Ureter (tissue), 1 donor: ENCODE data around the gene MYO1E. TPM values are rescaled to one million over a fixed set of nuclear protein-coding genes. Genes with fewer than 3 reads are reported as not detected.
"Not testable (repeated sequence)": the region's sequence is repeated elsewhere in the genome, so short reads cannot be mapped to it uniquely, and the experiment has no call there.

ENCODE experiments used
- DNase-seq: peaks from one replicate; pipeline ENCODE4 v3.0.0-alpha.2; 2020; ENCODE audit warnings: low spot score
- total RNA-seq: library from RNA; stranded (reverse); gene quantifications from one replicate; pipeline ENCODE4 v1.2.4, GENCODE V29; 2023
- donor health status: DM: yes; HTN: yes; CAD: no.

Gene MYO1E
- total RNA-seq, 1 donor from 2014 or later: 121 TPM

DNA sequence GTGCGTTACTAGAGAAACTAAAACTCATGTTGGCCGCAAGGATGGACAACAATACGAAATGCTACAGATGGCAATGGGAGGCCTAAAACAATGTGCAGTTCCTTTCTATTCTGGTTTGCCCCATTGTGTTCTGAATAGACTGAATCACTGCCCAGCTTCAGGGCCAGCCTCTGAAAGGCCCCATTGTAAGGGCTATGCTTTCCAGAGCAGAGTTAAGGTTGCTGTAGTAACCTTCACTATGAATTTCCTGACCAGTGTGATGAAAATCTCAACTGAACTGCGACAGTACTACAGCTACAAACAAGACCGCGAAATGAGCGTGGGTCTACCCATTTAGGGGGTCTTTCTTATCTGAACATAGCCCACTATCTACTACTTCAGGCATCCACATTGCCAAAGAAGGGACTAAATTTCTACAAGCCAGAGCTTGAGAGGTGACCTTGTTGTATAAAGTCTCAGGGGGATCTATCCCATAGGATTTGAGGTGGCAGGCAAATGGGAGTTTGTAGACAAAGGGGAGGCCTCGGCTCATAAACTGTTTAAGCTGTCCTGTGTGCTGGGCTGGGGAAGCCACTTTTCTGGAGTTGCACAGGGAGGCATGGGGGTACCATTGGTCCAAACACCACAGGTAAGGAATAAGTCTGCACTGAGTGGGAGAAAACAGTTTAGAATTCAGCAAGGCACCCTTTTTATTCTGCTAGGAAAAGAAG is 80.1 kb downstream of the MYO1E start:
- no peak for DNase-seq

DNA sequence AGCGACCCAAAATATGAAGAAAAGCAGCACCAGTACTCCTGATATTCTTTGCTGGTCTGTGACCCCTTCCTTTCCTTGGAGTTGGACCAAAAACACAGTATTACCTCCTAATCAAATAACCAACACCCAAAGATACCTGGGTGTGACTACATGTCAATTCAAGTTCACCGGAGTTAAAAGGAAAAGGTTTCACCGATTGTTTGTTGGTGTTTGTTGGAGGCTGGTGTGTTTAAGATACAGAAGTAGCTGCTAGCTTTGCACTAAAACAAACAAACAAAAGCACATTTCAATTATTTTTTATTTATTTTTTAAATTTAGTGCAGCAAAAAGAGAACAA is 81.5 kb downstream of the MYO1E start:
- no peak for DNase-seq

DNA sequence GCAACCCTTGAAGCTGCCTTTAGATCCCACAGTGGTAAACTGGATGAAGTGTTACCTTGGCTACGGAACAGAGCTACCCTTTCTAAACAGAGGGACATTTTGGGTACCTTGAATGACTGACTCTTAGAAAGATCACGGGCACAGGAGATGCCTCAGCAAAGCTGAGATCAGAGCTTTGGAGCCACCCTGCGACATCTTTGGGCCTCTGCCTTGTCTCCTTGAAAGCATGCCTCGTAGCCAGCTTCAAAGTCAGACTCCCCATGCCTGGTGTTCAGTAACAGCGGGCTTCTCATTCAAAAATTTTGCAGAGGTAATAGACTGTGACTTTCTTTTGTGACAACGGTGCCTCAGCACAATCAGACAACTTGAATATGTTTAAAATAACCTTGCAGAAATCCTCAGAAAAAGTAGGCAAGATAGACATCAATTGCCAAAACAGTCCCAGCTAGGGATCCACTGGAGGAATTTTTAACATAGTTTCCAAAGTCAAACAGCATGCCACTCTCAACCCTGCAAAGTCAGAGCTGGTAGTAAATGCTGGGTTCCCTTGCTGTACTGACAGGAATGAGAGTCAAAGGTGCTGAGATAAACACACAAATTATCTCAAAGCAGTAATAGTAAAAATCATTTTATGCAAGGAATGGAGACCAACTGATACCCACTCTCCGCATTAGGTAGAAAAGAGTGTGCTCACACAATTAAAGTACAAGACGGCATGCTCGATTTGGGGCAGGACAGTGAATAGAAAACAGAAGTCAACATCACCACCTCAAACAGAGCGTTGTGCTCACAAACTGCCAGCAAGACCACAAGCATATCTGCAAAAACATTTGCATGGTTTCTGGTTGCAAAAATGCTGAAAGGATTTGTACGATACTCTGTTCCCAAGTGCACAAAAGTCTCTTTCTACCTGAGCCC is 82.1 kb downstream of the MYO1E start:
- DNase-seq: no peak

DNA sequence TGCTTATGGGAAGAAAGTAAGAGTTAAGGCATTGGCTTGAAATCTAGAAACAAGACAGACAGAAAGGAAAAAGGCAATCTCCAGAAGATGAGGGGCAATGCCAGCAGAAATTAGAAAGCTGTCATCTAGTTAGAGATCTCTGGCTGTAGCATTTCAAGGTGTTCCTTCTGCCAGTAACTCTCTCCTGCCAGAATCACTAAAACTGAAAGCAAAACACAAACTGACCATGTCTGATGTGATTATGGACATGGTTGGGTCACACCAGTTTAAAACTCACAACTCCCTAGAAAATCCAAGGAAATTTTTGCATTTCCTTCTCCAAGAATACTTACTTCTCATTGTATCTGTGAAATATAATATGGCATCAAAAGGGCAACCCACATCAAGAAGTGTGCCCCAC is 83.1 kb downstream of the MYO1E start:
- DNase-seq: no peak

DNA sequence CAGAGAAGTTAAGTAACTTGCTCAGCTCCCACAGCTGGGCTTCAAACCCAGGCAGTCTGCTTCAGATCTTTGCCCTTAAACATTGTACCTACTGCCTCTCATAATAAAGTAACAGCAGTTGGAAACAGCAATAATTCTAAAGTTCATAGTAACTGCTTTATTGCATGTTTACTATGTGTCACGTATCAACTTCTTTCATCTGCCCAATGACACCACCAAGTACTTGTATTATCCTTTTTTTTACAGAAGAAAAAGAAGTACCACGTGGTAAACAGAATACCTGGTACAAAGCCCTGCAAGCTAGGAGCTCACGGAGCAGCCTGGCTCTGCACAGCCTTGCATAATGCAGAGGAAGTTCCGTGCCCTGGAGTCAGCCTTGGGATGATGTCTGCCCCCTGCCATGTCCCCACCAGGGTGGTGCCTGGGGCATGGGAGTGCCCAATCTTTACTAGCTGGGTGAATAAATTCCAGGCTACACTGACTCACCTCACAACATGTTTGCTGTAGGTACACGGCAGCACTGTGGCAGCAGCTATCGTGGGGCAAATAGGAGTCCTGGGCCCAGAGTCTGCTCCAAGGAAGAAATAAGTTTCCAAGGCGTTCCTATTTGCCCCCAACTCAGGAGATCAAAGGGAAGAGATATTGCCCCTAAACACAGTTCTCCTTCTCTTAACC is 88.8 kb downstream of the MYO1E start:
- DNase-seq: peak; percentile 72

DNA sequence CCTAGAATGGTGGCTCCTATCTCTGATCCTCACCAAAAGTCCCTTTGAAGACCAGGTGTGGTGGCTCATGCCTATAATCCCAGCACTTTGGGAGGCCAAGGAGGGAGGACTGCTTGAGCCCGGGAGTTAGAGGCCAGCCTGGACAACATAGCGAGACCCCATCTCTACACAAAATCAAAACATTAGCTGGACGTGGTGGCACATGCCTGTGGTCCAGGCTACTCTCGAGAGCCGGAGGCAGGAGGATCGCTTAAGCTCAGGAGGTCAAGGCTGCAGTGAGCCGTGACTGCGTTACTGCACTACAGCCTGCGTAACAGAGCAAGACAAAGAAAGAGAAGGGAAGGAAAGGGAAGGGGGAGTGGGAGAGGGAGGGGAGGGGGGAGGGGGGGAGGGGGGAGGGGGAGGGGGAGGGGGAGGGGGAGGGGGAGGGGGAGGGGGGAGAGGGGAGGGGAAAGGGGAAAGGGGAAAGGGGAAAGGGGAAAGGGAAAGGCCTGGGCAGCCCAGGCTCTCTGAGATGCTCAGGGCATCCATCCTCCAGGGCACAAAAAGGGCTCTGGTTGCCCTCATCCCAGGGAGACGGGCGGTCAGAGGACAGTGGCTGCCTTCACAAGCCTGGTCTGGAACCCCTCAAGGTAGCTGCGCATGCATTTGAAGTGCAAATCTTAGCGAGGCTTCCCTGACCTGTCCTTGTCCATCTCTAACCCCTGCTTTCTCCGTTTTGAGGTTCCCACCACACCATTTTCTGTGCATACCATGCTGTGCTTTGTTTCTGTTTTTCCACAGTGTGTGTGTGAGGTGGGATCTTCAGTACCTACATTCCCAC is 89.9 kb downstream of the MYO1E start:
- no peak for DNase-seq

DNA sequence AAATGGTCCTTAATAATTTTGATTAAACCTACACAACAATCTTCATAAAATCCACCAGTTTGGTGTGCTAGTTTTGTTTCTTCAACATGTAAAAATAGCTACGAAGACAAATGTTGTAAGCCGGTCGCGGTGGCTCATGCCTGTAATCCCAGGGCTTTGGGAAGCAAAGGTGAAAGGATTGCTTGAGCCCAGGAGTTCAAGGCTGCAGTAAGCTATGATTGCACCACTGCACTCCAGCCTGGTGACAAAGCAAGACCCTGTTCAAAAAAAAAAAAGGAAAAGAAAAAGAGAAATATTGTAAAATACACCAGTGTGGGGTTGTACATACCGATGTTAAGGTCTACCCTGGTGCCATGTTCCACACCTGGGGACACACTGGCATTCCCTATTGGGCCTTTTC is 91.0 kb downstream of the MYO1E start:
- DNase-seq: no peak

DNA sequence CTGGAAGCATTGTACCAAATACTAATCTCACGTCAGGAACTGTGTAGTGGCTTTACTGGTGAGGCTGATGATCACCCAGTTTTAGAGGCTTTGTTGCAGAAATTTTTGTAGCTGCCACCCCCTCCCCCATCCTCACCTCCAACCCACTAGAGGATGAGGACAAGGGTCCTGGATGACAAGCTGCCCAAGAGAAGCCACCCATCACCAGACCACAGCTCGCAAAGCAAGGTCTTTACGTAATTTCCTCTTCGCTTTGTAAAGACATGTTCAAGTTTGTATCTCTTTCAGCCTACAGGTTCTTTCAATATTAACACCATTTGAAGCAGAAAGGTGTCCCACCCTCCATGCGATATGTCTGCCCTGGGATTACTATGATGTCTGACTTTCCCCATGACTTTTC is 91.8 kb downstream of the MYO1E start:
- DNase-seq: no peak

DNA sequence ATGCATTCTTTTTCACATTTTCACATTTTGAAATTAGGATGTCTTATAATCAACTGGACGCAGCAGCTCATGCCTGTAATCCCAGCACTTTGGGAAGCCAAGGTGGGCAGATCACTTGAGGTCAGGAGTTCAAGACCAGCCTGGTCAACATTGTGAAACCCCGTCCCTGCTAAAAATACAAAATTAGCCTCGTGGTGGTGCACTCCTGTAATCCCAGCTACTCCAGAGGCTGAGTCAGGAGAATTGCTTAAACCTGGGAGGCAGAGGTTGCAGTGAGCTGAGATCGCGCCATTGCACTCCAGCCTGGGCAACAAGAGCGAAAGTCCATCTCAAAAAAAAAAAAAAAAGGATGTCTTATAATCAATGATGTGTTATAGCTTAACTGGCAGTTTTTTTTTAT is 92.4 kb downstream of the MYO1E start:
- DNase-seq: not testable (repeated sequence)

DNA sequence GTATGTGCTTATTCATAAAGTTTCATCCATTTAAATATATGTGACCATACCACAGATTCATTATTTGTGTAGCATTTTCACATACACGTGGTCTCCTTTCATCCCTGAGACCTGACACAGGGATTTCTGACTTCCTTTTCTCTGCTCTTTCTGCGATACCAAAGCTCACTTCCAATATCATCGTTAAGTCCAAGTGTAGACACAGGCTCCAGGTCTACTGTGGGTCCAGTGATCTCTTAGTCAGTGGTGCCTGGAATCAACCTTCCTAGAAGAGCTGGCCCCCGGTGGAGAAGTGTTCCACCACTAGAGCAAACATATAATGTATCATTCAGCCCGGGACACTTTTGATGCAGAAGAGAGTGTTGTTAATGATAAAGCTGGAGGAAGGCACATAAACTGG is 93.6 kb downstream of the MYO1E start:
- DNase-seq: no peak

DNA sequence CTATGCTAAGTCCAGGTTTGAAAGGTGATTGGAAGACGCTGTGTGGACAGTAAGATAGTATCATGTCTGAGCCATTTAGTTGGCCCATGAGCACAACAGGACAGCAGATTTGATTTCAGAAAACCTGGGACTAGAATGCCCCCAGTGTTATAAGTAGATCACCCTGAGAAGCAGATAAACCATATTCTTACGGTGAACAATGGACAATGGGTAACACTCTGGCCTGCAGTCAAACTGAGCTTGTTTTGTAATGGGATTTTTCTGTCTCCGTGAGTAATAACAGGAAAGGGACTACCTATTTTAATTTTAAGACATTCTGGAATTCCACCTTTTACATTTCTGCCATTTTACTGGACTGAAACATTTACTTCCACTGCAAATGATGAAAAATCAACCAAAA is 94.6 kb downstream of the MYO1E start:
- DNase-seq: no peak

DNA sequence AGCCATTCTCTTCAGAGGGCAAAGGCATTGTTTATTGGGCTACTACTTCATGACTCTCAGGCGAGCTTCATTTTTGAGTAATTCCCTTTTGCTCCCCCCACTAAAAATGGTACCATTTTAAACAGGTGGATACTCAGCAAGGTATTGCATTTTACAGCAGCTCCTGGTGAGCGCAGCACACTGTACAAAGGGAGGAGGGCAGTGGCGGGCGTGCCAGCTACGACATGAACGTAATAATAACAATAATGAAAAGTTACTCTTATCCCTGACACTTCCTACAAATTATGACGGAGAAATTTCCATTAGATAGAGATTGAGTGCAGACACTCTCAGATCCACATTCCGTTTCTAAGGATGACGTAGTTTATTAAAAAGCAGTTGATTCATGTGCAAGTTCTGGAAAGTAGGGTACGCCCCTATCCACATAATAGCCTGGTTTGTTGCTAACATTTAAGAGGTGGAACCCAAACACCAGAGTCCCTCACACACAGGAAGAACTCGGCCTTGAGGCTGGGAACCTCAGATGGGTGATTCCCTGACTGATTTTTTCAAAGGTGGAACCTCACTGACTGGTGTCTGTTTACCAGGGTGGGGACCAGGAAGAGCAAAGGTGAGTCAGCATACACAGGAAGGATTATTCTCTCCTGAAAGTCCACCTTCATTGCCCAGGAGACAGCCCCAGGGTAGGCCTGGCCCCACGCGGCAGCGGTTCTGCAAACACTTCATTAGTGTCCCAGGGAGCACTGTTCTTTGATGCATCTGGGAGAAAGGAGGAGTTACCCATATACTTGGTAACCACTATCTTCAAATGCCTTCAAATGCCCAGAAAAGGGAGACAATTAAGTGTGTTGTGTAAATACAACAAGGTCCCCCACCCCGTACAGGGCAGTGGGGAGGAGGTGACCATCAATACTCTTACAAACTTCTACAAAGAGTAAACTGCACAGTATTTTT is 96.2 kb downstream of the MYO1E start:
- no peak for DNase-seq

DNA sequence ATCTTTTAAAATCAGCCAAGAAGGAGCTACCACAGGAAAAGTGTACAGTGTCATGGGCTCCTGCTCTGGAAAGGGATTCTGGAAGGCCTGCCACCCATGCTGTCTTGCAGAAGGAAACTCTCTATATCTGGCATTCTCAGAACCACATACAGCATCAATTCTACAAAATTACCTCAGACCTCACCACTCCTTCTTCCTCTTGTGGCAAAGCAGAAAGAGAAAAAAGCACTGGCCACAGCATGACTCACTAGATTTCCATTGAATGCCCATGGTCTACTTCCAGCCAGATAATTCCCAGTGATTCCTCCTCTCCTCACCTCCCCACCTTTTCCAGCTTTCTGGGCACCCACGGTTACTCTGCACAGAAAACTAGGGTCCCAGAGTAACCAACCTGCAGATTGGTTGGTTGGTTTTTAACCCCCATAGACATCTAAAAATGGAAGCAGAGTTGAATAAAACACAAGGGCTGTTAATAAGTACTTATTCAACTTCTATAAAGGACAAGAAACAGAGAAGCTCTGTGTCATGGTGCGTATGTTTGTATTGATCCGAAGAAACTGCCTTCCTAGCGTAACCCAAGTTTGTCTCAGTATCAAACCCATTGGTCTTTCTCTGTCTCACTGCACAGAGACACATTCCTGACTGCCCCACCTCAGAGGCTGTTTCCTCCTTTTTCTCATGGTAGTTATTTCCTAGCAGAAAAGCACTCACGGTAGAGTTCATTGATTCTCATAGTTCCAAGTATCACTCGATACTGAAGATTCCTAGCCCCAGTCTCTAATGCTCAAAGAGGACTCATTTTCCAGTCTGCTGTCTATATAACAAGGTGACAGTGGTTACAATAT is 98.3 kb downstream of the MYO1E start:
- DNase-seq: no peak

DNA sequence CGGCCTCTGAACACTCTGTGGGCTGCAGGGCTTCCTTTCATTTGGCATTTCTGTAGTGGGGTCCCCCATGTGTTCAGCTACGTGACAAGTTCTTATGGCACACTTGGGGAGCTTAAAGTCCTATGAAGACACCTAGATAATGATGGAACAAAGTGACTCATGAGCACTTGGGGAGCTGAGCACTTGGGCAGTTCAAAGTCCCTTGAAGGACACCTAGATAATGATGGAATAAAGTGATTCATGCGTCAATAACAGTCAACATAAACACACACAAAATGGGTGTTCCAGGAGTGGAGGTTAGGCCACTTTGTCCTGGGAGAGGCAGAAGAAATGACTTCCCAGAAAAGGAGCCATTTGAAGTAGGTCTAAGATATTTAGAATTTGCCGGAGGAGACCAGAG is 99.4 kb downstream of the MYO1E start:
- DNase-seq: no peak

DNA sequence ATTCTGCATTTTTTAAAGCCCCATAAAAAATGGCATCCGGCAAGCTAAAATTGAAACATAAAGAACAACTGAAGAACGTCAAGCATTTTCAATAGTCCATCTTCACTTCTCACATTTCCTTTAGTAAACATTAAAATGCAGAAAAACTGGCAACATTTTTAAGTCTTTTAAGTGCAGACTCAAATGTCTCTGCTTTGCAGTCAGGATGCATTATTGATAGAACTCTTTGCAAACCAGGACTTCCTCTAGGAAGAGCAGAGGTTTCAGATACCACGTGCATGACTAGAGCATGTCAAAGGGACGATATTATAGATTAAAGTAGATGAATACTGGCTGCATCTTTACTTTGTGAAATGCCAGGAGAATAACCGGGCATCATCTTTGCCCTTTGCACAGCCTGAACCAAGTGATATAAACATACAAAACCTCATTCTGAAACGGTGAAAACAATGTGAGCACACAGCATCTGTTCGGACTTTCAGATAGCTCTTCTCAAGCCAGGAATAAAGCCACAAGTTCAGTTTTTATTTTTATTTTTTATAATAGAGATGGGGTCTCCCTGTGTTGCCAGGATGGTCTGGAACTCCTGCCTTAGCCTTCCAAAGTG is 101.0 kb downstream of the MYO1E start:
- no peak for DNase-seq

DNA sequence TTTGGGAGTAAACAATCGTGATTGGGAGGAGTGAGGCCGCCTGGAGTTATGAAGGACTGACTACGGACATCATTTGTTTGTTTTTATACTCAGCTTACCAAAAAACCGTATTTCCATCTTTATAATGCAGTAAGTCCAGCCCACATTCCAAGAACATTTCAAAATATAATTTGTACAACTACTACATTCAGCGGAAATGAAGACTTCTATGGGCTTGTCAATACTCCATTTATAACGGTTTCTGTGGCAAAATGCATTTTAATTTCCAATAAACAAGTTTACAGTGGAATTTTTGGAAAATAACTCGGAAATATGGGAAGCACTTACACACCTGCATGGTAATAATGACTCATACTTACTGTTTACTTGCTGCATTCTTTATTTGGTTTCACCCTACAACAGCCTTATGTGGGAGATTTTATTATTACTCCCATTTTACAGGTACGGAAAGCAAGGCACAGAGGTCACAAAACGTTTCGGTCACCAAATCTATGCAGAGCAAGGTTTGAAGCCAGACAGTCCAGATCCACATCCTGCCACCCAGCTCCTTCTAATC is 103.7 kb downstream of the MYO1E start:
- DNase-seq: no peak

DNA sequence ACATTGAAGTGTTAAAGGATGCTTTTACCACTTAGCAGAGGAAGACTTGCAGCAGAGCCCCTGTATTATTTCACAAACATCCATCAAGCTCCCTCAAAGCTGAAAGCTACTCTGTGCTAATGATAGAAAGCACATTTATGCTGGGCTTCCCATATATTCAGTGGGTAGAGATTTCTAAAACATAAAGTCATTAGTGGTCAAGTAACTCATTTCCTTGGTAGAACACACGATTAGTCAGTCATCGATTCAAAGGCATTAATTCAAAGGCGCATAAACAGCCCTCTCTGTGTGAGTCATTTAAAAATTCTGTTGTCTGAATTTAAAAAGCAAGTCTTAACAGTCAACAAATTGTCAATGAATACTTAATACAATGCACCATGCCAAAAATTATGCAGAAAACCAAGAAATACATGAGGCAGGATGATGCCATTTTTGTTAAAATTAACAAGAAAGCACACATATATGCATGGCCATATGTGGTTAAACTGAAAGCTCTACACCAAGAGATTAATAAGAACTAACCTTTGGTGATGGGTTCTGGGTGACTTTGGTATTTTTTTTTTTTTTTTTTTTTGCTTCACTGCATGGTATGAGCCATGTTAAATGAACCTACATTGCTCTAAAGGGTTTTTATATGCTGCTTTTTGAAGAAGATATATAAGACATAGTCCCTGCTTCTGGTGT is 104.4 kb downstream of the MYO1E start:
- no peak for DNase-seq

DNA sequence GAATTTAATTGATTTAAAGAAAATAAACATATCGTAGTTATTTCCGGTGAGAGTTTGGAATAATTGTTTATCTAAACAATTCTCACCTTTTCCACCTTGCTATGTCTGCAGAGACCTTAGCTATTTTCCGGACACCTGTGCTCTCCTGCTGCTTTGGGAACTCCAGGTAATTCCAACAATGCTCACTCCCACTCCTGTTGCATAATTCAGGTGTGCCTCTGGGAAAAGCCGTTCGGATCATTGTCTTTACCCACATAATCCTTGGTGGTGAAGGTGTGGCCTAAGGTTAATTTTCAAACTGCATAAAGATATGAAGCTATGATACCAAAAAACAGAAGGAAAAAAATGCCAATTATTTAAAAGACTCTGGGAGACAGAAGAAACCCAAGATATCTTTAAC is 106.6 kb downstream of the MYO1E start:
- no peak for DNase-seq
